ENCODE results near the gene CFAP299.

GRCh38 chr4:80535551-80535950 is 200.0 kb downstream of the CFAP299 start:
- TF ChIP-seq MAFK (IDR thresholded peaks at IDR 0.05; ENCODE audit: partially characterized antibody): no peak
- no peak for TF ChIP-seq CTCF (IDR thresholded peaks at IDR 0.05)
- TF ChIP-seq EP300 (IDR thresholded peaks at IDR 0.05): no peak
- no peak for TF ChIP-seq KDM1A (IDR thresholded peaks at IDR 0.05; ENCODE audit: low read depth)
- TF ChIP-seq PHF8 (IDR thresholded peaks at IDR 0.05; ENCODE audit: borderline replicate concordance, low read depth): no peak
- no peak for TF ChIP-seq SMC3 (IDR thresholded peaks at IDR 0.05)
- no peak for TF ChIP-seq RAD21 (conservative IDR thresholded peaks at IDR 0.05 in 1 of 2, IDR thresholded peaks at IDR 0.05 in 1 of 2)
- TF ChIP-seq RFX5 (IDR thresholded peaks at IDR 0.05): no peak

Measured in A549 (cell line).